ENCODE measurements around the gene AFMID.
"Not testable (repeated sequence)": the region's sequence is repeated elsewhere in the genome, so short reads cannot be mapped to it uniquely, and the experiment has no call there.

The AFMID gene

GRCh38 chr17:78224231-78225087 lies 37.3 kb downstream of the AFMID start:
- DNase-seq, result no peak

GRCh38 chr17:78225088-78225865 lies 38.1 kb downstream of the AFMID start:
- no peak for DNase-seq

- DNase-seq, result no peak
Observed at GRCh38 chr17:78226055-78226758, 39.0 kb downstream of the AFMID start.

GRCh38 chr17:78226759-78227454 lies 39.7 kb downstream of the AFMID start:
- DNase-seq, result no peak

DNA sequence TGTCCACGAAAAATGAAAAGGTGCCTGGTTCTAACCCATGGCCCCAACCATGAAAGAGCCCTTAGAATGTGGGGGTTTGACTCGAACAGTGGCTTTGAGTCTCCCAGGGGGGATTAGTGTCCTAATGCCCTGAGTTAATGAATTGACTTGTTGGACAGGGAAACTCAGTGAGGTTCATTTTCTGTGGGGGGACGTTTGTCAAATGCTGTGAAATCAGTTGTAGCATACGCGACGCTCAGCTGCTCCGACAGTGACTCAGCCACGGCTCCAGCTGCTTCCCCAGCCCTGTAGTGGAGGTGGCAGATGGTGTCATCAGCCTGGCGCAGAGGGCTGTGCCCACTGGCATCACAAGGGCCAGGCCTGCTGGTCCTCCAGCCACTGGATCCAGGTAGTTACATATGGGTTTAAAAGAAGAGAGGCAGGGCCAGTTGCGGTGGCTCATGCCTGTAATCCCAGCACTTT lies 40.3 kb downstream of the AFMID start:
- no peak for DNase-seq

DNA sequence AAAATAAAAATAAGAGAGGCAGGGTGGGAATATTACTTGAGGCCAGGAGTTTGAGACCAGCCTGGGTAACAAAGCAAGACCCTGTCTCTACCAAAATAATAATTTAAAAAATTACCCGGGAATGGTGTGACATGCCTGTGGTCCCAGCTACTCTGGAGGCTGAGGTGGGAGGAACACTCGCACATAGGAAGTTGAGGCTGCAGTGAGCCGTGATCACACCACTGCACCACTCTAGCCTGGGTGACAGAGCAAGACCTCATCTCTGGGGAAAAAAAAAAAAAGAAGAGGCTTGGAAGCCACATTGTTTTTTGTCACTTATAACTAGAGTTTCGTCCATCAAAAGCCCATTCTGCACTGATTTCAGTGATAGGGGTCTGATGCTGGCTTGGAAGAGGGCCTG lies 41.0 kb downstream of the AFMID start:
- no peak for DNase-seq

DNA sequence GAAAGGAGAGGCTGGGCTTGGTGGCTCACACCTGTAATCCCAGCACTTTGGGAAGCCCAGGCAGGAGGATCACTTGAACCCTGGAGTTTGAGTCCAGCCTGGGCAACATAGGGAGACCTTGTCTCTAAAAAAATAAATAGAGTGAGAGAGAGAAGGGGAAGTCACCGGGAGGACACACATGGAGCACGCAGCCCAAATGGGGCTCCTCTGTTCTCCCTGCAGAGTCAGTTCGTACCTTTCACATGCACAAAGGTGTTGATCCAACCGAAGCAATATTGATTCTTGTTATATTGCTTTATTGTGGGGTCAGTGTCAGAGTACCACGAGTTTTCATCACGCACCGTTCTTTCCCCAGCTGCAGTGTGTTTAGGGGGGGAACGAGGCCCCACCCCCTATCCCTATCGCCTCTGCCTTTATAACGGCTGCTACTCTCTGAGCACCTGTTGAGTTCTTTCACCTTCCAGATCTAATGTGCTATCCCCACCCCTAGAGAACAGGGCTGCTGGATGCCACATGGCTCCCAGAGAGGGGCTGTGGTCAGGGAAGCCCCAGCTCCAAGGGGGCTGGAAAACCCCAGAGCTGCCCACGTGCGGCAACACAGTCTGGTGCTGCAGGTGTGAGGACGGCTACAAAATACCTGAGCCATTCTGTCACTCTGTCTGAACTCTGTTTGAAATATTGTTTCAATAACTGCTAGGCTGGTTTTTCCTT lies 43.2 kb downstream of the AFMID start:
- DNase-seq, result no peak

DNA sequence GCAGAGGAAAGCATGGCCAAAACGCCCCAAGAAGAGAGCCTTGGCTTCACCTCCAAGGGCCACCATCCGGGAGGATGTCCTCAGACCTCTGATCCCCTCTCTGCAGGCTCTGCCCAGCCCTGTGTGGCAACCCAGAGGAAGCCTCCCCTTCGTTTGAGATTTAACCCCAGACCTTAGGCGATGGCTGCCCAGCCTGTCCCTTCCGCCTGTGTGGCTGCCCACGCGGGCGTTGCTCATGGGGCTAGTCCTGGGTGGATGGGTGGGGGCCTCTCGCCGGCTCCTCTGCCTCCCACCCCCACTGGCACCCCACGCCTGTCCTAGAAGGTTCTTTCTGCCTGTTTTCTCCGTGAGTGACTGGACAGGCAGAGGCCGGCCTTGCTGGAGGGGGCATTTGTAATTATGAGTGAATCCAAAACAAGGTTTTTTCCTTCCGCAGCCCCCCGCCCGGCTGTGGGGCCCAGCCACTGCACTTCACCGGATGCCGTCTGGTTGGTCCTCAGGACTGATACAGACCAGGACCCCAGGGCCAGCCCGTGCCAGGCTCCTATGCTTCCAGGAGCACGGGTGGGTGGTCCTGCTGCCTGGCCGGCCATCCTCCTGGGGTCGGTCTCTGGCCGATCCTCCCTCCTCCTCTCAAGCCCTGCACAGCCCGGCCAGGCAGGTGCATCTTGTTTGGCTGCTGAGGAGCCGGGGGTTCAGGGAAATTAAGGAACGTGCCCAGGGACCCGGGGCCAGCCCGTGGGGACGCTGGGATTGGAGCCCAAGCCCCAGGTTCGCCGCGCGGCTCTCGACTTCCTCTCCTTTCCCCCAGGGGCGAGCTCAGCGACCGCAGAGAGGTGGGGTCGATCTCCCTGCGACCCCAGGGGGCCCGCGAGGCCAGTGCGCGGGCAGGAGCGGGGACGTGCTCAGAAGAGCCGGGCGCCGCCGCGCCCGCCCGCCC lies 44.1 kb downstream of the AFMID start, which contains the start of gene TMEM235:
Gene TMEM235 (plus strand): TSS at position 636 of the 940 bp plus-strand sequence. CDS start 393 bp downstream, outside the sequence.
- DNase-seq, result no peak

DNA sequence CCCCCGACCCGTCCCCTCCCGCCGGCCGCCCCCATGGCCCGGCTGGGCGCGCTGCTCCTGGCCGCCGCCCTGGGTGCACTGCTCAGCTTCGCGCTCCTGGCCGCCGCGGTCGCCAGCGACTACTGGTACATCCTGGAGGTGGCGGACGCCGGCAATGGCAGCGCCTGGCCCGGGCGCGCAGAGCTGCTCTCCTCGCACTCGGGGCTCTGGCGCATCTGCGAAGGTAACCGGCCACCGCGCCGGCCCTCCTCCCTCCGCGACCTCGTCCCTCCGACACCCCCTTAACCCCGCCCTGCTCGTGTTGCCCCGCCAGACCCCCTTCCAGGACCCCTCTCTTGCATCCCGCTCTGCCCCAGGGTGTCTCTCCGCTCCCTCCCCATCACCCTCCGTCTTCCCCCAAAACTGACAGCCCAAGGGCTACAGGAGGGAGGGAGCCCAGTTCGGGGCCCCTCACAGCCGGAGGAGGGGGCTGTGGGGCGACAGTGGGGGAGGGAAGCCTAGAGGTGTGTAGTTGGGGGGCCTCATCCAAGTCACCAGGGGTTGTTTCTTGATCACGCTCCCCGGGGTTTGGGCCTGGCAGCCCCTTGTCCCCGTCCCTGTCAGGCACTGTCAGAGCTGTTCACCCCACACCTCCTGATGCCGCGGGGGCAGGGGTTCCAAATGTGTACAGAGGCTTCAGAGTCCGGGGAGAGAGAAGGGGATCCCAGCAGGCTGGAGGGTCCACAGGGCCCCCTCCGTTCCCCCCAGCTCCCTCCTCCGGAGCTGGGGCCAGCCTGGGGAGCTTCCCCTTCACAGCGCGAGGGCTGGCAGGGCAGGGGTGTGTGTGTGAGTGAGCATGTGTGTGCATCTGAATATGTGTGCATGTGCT lies 45.1 kb downstream of the AFMID start:
- no peak for DNase-seq

GRCh38 chr17:78232859-78233173 lies 45.7 kb downstream of the AFMID start:
- DNase-seq, result no peak

- no peak for DNase-seq
Observed at GRCh38 chr17:78233678-78234077, 46.5 kb downstream of the AFMID start.

GRCh38 chr17:78234261-78234865 lies 47.2 kb downstream of the AFMID start:
- no peak for DNase-seq

DNA sequence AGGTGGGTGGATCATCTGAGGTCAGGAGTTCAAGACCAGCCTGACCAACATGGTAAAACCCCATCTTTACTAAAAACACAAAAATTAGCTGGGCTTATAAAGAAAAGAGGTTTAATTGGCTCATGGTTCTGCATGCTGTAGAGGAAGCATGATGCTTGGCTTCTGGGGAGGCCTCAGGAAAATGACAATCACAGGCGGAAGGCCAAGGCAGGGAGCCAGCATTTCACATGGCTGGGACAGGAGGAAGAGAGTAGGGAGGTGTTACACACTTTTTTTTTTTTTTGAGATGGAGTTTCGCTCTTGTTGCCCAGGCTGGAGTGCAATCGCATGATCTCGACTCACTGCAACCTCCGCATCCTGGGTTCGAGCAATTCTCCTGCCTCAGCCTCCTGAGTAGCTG lies 47.9 kb downstream of the AFMID start:
- DNase-seq, result not testable (repeated sequence)

DNA sequence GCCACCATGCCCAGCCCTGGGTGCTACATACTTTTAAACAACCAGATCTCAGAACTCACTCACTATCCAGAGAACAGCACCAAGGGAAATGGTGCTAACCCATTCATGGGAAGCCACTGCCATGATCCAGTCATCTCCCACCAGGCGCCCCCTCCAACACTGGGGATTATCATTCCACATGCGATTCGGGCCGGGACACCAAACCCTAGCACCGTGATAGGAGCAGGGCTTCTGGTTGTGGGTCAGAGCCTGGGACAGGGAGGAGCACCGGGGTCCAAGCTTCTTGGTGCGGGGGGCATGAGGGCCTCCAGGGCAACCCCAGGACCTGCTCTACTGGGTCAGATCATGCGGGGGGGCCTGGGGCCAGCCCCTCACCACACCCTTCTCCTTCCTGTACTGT lies 48.7 kb downstream of the AFMID start:
- no peak for DNase-seq

GRCh38 chr17:78236362-78237127 lies 49.4 kb downstream of the AFMID start:
- no peak for DNase-seq

DNA sequence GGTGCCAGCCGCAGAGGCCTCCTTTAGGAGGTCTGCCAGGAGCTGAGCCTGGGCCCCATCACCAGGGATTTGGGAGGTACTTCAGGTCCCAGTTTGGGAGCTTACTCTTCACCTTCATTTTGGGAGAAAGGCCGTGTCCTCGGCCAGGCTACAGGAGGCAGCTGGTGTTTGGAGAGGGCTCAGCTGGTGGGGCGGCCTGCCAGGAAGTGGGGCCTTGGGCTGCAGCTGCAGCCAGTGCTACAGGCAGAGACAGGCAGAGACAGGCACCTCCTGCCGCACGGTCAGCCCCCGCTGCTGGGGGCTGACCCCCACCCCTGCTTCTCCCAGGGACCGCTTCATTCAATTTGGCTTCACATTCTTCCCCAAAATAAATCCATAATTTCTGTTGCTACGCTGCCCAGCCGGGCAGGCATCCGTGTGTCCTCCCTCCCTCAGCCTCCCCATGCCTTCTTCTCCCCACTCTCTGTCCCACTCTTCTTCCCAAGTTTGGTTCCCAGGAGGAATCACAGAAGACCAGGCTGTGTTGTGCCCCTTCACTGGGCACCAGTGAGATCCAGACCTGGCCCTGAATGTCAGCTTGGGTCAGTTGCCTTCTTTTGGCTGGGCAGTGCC lies 50.3 kb downstream of the AFMID start:
- DNase-seq, result no peak

- no peak for DNase-seq
Observed at GRCh38 chr17:78238823-78239488, 51.8 kb downstream of the AFMID start.

- DNase-seq, result no peak
Observed at GRCh38 chr17:78239489-78239931, 52.3 kb downstream of the AFMID start.

Measured in SIG-M5 (cell line).